Left renal cortex interstitium (tissue), 4 donors: ENCODE data around the gene NRBP1. TPM values are rescaled to one million over a fixed set of nuclear protein-coding genes. Genes with fewer than 3 reads are reported as not detected.
"Not testable (repeated sequence)": the region's sequence is repeated elsewhere in the genome, so short reads cannot be mapped to it uniquely, and the experiment has no call there.

Source experiments
- DNase-seq, 4 donors: peaks; one replicate each; pipeline ENCODE4 v3.0.0-alpha.2; 2013; ENCODE audit warnings: low read depth in 4 of 4, low spot score in 2 of 4, missing footprints in 1 of 4
- polyA plus RNA-seq, 4 donors: library from polyadenylated mRNA; unstranded; fragments of 120-200 nt; gene quantifications; one replicate each; pipeline ENCODE4 v1.2.1, GENCODE V29; 2013; ENCODE audit not compliant: insufficient read length in 4 of 4

Gene NRBP1
- polyA plus RNA-seq, 4 donors = 125 to 146 (median 132) TPM

DNA sequence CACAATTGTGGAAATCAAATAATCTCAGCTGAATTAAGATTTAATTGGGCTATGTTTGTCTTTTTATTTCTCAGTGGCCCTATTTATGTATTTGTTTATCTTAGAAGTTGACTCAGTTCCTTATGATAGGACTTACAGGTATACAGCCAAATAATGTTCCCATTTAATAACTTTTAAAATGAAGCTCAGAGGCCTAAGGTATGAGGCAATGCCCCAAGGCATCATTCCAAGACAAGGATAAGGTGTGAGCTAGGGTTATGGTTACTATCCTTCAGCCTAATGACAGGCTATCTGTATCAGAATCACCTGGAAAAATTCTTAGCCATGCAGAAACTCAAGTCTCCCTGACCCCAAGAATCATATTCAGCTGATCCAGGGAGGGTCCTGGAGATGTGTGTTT lies 7.4 kb upstream of the NRBP1 start:
- no peak for DNase-seq

GRCh38 chr2:27421660-27422250 lies 6.7 kb upstream of the NRBP1 start:
- DNase-seq = no peak

- DNase-seq = no peak
Observed at GRCh38 chr2:27422958-27423357, 5.5 kb upstream of the NRBP1 start.

DNA sequence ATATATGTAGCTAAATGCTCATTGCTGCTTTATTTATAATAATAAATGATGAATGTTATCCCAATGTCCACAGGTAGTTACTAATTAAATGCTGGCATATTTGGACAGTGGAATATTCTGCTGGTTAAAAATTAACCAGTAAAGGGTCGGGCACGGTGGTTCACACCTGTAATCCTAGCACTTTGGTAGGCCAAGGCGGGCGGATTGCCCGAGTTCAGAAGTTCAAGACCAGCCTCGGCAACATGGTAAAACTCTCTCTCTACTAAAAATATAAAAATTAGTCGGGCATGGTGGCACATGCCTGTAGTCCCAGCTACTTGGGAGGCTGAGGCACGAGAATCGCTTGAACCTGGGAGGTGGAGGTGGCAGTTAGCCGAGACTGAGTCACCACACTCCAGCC lies 3.4 kb upstream of the NRBP1 start:
- DNase-seq = not testable (repeated sequence)

DNA sequence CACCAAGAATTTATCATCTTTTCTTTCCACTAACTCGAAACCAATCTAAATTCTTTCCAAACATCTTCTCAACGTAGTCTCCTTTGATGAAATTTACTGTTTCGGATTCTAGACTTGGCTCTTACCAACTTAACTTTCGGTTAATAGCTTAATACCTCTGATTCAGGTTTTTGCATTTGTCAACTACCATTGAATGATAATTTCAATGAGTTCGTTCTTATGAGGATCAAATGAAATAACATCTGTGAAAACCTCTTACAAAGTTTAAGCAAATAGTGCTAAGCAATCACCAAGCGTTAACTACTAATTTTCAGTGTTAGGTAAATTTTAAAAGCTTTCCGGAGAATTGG lies 593 bp upstream of the NRBP1 start:
- DNase-seq = no peak

GRCh38 chr2:27428978-27429541 lies 629 bp downstream of the NRBP1 start:
- DNase-seq = peak; percentile 49 to 63 (median 58)

DNA sequence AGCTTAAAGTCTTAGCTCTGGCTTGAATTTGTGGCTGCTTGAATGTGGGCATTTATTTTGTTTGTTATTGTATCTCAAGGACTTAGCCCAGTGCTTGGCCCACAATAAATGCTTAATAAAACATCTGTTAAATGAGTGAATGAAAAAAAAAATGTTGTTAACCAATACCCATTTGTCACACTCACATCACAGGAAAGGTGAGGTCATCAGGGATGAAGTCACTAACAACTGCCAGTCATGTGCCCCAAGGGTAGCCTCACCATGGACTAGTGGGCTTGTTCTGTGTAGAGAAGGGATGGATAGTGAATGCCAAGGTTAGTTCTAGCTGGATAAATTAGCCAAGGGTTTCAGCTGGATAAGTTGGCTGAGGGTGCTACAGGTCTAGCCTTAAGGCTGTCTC lies 3.0 kb downstream of the NRBP1 start:
- no peak for DNase-seq

GRCh38 chr2:27435628-27436027 lies 7.2 kb downstream of the NRBP1 start:
- no peak for DNase-seq

DNA sequence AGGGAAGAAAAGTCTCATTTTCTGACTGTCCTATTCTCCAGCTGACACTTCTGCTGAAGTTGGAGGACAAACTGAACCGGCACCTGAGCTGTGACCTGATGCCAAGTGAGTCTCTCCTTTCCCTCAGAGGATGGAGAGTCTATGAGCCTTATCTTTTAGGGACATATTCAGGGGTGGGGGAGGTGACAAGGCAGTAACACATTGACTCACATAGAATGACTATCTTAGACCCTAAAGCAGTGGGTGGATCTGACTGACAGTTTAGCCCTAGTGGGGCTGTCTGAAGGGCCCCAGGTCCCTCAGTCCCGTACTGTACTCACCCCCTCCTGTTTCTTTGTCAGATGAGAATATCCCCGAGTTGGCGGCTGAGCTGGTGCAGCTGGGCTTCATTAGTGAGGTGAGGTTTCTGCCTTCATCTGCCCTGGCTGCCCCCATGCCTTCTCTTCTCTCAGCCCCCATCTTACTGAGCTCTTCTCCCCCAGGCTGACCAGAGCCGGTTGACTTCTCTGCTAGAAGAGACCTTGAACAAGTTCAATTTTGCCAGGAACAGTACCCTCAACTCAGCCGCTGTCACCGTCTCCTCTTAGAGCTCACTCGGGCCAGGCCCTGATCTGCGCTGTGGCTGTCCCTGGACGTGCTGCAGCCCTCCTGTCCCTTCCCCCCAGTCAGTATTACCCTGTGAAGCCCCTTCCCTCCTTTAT lies 12.9 kb downstream of the NRBP1 start:
- no peak for DNase-seq

GRCh38 chr2:27441958-27442919 lies 13.8 kb downstream of the NRBP1 start, which contains the start of gene KRTCAP3:
KRTCAP3 (plus strand) TSS chr2:27442381; CDS start chr2:27442413, 32 bp downstream.
- DNase-seq = peak in 1 of 4 donors; percentile 27

GRCh38 chr2:27442920-27443282 lies 14.5 kb downstream of the NRBP1 start:
- DNase-seq = no peak

- no peak for DNase-seq
Observed at GRCh38 chr2:27445155-27445554, 16.7 kb downstream of the NRBP1 start.

DNA sequence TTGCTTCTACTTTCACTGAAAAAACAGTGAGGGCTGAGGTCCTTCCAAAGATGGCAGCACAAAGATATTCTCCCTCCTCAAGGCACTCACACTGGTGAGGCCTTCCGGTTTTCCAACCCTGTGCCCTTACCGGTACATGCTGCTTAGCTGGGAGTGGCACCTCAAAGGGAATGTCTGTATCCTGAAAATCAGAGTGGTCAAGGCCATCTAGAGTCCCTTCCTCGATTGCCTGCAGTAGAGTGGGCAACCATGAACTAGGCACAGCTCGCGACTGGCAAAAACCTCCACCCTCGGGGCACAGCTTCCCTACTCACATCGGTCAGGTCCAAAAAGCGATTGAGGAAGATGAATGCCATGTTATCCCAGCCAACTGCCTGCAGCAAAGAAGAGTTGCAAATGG lies 17.2 kb downstream of the NRBP1 start:
- DNase-seq = no peak

- DNase-seq = no peak
Observed at GRCh38 chr2:27446057-27446456, 17.6 kb downstream of the NRBP1 start.

DNA sequence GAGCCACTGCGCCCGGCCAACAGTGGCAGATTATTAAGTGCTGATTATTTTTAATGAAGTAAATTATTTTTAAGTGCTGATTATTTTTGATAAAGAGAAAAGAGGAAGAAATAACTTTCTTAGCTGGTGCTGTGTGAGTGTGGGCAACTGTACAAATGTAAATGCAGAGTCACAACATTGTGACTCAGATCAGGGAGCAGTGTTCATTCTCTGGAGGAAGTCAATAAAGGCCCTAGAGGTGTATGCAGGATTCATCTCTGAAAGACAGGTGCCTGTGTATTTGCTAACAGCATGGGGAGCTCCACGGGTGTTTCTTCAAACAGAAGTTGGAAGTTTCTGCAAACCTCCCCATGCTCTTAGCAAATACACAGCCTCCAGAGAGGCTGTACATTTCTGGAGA lies 19.9 kb downstream of the NRBP1 start:
- DNase-seq = no peak

GRCh38 chr2:27451095-27451494 lies 22.7 kb downstream of the NRBP1 start:
- DNase-seq = no peak

GRCh38 chr2:27453968-27454367 lies 25.5 kb downstream of the NRBP1 start:
- no peak for DNase-seq

- DNase-seq = no peak
Observed at GRCh38 chr2:27461118-27461517, 32.7 kb downstream of the NRBP1 start.

GRCh38 chr2:27464443-27464842 lies 36.0 kb downstream of the NRBP1 start:
- no peak for DNase-seq

DNA sequence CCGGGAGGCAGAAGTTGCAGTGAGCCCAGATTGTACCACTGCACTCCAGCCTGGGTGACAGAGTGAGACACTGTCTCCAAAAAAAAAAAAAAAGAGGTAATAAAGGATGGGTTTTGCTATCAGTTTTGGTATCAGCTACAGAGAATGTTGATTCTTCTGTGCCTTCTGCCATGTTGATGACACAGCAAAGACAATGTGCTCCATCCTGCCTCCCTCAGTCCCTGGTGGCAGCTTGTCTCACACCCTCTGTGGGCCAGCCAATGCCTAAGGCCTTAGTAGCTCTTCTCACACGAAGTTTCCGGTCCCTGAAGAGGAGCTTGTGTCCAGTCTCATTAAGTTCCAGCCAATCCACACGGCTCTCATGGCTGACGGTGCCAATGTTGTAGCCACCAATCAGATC lies 43.5 kb downstream of the NRBP1 start:
- no peak for DNase-seq

DNA sequence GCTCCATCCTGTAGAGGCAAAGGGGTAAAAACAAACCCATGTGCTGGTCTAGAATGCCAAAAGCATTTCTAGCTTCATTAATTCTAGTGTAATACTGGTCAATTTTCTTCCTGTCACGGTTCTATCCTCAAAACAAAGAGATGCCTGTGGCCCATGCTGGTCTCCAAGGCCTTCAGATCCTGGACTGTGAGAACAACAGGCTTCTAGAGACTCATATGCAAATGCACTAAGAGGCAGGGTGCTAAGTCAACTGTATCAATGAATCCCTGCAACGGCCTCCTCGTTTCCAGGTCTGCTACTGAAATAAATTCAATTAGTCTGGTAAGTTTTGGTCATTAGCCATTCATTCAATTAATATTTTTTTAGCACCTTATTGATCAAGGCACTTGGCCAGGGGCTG lies 57.1 kb downstream of the NRBP1 start:
- no peak for DNase-seq
